OCI-M1 (cell line): ENCODE results near the gene FBN3.
A peak's percentile ranks its signal among the peaks of the same experiment; 100 is the strongest.

Source experiments
- DNase-seq: peaks from one replicate; lab custom pipeline; 2025; lab: John Stamatoyannopoulos, UW

The FBN3 gene

DNA sequence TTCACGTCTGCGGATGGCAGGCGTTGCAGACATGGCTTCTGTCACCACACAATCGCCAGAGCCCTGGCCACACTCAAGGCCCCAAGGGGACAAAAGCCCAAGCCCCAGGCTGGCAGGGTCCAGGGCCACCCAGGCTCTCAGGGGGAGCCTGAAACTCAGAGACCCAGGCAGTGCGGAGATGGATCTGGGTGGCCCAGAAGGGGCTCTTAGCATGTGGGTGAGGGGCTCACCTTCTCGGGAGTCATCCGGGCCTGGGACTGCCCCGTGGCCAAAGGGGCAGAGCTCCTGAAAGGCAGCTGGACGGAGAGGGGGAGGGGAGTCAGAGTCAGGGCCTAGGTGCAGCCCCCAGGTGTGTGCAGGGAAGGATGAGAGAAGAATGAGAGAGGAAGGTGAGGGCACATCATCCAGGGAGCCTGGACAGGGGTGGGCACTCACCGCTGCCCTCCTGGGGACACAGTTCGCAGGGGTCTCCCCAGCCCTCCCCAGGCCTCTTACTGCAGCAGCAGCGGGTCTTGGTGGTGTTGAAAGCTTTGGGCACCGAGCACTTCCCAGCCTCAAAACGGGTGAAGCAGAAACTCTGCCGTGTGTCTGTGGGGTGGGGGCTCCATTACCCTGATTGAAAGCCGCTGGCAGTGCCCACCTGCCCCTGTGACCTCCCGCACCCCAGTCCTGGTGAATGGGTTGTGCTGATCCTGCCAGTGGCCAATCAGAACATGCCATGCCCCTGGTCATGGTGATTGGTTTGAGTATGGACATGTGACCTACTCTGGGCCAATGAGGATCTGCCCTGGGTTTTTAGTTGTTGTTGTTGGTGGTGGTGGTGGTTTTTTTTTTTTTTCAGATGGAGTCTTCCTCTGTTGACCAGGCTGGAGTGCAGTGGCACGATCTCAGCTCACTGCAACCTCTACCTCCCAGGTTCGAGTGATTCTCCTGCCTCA, 59.5 kb downstream of the FBN3 start:
- no peak for DNase-seq

DNA sequence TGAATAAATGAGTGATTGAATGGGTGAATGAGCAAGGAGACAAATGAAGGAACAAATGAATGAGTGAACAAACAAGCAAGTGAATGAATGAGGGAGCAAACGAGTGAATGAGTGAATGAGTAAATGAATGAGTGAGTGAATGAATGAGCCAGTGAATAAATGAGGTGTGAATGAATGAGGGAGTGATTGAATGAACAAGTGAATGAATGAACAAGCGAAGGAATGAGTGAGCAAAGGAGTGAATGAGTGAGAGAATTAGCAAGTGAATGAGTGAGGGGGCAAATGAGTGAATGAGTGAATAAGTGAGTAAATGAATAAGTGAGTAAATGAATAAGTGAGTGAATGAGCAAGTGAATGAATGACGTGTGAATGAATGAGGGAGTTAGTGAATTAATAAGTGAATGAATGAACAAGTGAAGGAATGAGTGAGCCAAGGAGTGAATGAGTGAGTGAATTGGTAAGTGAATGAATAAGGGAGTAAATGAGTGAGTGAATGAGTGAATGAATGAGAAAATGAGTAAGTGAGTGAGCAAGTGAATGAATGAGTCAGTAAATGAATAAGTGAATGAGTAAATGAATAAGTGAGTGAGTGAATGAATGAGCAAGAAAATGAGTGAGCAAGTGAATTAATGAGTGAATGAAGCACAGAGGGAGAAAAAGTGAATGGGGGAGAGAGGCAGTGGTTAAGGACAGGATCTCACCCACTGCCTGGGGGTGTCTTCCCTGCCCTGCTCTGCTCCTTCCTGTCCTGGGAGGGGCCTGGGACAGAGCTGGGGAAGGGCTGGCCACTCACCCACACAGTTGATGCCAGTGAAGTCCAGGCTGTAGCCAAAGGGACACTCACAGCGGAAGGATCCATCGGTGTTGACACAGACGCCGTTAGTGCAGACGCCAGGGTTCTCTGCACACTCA, 60.4 kb downstream of the FBN3 start:
- no peak for DNase-seq

DNA sequence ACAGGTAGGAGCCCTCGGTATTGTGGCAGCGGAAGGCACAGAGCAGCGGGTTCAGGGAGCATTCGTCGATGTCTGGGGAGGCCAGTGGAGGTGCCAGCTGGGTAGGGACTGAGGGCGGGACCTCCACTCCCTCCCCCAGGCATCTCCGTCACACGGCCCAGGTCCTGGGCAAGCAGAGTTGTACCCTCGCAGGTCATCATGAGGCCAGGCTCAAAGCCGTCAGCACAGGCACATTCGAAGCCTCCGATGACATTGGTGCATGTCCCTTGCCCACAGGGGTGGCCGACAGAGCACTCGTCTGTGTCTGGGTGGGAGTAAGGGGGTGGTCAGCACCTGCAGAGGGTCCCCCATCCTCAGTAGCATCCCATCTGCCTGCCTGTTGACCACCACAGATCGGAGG, 61.5 kb downstream of the FBN3 start:
- no peak for DNase-seq

DNA sequence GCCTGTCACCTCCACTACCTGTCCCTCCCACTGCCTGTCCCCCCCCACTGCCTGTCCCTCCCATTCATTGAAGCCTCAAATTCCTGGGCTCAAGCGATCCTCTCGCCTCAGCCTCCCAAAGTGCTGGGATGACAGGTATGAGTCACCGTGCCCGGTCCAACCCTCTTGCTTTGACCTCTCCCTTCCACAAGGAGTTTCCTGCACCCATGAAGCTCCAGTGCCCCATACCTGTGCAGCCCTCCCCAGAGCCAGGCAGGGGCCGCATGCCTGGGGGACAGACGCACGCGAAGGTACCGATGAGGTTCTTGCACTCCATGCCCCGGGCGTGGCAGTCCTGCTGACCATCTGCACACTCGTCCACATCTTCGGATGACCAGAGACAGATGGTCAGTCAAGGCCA, 62.5 kb downstream of the FBN3 start:
- no peak for DNase-seq

DNA sequence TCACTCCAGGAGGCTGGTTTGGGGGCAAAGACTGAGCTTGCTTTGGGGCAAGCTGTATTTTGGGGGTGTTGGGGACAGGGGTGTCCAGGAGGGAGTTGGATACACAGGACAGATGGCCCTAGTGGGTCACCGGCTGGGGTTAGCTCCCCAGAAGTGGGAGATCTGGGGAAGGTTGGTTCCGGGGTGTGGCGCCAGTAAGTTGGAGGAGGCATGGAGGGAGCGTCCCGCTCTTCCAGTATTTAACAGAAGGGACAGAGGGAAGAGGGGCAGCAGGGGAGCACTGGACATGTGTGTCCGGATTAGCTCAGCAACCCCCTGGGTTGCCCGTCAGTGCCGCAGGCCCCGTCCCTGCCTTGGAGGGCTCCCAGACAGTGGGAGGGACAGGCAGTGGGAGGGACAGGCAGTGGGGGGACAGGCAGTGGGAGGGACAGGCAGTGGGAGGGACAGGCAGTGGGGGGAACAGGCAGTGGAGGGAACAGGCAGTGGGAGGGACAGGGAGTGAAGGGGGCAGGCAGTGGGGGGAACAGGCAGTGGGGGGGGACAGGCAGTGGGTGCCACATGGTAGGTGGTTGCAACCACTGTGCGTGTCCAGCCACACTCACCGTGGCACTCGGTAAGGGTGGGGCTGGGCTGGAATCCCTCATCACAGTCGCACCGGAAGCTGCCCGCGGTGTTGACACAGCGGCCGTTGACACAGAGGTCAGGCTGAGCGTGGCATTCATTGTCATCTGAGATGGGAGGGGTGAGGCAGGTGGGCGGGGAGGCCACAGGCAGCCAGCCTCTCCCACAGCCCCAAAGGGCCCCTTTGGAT, 63.6 kb downstream of the FBN3 start:
- no peak for DNase-seq

DNA sequence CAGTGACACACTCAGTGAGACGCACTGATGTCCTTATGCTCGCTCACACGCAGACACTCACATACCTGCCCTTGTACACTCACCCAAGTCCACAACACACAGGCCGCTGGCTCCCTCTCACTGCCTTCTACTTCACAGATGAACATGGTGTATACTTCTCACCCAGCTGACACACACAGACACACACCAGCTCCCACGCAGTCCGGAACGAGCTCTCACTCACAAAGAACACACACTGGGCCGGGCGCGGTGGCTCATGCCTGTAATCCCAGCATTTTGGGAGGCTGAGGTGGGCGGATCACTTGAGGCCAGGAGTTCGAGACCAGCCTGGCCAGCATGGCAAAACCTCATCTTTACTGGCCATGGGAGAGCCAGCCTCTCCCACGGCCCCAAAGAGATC, 65.2 kb downstream of the FBN3 start:
- no peak for DNase-seq

DNA sequence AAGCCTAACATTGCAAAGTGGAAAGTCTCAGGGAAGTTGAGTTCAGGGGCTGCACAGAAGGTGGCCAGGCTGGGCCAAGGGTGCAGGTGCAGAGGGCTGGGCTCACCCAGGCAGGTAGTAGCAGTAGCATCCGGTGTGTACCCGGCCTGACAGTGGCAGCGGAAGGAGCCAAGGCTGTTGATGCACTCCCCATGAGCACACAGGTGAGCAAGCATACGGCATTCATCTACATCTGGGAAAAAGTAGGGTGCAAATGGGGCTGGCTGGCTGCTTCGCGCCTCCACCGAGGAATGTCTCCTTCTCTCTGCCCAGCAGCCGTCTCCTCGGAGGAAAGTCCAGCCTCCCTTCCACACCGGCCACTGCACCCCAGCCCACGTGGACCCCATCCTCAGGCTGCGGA, 66.3 kb downstream of the FBN3 start:
- DNase-seq: no peak

DNA sequence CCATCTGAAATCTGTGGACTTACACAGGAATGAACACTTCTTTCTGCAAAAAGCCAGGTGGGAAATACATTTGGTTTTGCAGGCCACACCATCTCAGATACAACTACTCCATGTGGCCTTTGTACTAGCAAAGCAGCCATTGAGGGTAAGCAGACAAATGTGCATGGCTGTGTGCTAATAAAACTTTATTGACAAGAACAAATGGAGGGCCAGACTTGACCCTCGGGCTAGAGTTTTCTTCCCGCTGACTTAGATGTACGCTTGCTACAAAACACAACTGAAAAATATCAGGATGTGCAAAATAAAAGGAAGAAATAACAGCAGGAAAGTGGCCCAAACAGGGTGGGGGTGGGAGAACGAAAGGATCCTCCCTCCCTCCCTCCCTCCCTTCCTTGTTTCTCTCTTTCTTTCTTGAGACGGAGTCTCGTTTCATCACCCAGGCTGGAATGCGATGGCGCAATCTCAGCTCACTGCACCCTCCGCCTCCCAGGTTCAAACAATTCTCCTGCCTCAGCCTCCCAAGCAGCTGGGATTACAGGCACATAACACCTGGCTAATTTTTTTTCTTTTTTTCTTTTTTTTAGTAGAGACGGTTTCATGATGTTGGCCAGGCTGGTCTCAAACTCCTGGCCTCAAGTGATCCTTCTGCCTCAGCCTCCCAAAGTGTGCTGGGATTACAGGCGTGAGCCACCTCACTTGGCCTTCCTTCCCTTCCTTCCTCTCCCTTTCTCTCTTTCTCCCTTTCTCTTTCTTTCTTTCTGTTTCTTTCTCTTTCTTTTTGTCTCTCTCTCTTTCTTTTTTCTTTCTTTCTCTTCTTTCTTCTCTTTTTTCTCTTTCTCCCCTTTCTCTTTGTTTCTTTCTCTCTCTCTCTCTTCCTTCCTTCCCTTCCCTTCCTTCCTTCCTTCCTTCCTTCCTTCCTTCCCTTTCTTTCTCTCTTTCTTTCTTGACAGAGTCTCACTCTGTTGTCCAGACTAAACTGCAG, 67.5 kb downstream of the FBN3 start:
- no peak for DNase-seq

DNA sequence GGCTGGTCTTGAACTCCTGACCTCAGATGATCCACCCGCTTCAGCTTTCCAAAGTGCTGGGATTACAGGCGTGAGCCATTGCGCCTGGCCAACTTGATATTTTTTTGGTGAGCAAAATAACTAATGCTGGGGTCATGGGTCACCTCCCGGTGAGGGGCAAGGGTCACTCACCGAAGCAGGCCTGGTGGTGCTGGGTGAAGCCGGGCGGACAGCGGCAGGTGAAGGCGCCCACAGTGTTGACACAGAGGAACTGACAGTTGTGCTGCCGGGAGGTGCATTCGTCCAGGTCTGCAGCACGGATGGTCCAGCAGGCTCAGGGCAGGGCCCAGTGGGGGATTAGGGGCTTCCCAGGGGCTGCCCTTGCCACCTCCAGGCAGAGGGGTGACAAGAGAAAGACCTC, 68.6 kb downstream of the FBN3 start:
- no peak for DNase-seq

DNA sequence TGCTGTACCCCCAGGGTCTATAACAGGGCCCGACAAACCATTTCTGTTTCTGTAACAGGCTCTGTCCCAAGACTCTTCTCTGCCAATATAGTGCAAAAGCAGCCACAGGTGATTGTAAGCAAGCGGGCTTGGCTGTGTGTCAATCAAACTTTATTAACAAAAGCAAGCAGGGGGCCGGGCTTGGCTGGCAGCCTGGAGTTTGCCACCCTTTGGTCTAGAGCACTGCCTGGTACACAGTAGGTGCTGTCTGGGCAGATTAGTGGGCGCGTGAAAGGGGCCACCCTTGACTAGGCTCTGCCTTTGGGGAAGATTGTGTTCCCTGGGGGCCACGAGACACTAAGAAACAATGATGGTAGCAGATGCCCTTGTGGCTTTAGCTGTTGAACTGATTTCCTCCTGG, 69.4 kb downstream of the FBN3 start:
- DNase-seq: no peak

DNA sequence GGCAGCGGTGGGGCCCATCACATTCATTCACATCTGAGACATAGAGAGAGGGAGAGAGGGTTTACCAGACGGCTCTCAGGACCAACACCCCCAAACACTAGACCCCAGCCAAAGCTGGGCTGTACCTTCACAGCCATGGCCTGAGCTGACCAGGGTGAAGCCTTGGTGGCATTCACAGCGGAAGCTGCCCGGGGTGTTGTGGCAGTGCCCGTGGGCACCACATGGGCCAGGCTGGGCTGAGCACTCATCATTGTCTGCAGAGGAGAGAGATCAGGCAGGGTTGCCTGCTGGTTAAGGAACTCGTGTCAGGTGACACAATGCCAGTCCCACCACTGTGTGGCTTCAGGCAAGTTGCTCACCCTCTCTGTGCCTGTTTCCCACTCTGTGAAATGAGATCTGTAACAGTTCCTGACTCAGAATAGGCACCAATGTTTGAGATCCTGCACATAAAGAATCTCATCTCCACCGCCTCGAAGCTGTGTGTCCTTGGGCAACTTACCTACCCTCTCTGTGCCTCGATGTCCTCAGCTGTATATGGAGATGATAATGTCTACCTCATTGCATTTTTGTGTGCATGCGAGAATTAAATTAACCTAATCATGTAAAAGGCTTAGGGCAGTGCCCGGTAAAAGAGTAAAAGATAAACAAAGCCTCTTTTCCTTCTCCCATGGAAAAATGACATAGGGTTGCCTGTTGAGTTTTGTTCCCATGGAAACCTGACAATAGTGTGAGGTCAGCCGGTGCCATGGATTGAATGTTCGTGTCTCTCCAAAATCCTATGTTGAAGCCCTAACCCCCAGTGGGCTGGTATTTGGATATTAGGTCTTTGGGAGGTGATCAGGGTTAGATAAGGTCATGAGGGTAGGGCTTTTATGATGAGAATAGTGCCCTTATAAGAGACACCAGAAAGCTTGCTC, 74.0 kb downstream of the FBN3 start:
- DNase-seq: no peak

DNA sequence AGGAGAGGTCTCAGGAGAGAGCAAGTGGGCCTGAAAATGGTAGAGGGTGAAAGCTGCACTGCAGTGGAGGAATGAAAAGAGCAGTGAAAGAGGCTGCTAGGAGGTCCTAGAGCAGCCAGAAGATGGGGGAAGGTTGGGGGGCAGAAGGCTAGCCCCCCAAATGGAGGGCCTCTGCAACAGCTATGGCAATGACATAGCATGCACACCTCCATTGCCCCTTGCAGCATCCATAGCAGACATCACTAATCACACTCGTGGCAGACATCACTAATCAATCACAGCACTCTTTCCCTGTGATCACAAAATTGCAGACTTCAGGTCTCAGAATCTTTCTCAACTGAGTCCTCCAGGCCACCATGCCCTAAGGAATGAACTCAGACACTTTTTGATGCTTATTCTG, 74.9 kb downstream of the FBN3 start:
- peak; percentile 49 for DNase-seq

DNA sequence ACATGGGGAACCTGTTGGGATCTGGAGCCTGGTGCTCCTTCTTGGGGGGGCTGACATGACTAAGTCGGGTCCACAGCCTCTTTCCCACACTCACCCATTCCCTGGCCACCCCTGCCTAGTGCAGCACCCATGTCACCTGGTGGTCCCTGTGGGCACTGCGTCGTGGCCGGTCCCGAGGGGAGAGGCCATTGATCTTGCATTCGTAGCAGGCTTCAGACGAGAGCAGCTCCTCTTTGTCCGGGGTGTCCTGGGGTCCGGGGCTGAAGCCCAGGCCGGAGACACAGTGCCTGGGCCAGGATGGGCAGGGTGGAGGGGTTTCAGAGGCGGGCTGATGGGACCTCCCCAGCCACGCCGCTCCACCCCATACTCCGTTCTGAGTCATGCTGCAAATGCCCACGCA, 77.5 kb downstream of the FBN3 start:
- DNase-seq: no peak

DNA sequence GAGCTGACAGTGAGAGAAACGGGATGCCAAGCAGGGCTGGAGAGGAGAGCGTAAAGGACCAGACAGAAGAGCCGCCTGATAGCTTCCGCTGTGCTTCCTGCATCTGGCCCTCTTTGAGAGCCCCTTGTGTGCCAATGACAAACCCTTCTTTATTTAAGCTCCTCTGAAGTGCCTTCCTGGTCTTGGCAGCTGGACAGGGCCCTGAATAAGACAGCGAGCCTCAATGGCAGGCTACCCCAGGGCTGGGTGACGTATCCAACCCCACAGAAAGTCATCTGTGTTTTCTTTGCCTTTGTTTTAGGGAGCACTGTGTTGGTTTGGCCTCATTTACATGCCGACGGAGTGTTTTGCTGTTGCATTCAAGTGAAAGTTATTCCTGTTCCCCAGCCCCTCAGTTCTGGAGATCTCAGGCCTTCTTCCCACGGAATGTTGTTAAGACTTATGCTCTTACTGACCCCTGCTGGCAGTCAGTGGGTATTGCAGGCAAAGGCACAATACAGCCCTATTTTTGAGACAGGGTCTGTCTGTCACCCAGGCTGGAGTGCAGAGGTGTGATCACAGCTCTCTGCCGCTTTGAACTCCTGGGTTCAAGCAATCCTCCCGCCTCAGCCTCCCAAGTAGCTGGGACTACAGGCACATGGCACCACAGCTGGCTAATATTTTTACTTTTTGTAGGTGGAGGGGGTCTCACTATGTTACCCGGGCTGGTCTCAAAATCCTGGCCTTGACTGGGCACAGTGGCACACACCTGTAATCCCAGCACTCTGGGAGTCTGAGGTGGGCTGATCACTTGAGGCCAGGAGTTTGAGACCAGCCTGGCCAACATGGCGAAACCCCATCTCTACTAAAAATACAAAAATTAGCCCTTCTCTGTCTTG, 80.1 kb downstream of the FBN3 start:
- peak; percentile 83 for DNase-seq

DNA sequence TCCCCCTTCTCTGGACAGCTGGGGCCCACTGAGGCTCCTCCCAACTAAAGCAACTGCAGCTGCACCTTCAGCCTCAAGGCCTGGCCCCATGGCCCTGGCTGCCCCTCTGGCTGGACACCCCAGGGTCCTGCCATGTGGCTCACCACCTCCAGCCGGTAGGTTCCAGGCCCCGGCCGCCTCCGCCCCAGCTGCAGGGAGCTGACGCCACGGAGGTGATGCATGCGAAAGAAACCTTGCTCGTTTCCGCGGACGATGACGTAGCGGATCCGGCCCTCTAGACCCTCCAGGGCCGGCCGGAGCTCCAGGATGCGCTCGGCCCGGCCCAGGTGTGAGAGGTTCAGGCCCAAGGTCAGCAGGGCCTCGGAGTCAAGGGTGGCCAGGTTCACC, 83.5 kb downstream of the FBN3 start:
- DNase-seq: no peak

DNA sequence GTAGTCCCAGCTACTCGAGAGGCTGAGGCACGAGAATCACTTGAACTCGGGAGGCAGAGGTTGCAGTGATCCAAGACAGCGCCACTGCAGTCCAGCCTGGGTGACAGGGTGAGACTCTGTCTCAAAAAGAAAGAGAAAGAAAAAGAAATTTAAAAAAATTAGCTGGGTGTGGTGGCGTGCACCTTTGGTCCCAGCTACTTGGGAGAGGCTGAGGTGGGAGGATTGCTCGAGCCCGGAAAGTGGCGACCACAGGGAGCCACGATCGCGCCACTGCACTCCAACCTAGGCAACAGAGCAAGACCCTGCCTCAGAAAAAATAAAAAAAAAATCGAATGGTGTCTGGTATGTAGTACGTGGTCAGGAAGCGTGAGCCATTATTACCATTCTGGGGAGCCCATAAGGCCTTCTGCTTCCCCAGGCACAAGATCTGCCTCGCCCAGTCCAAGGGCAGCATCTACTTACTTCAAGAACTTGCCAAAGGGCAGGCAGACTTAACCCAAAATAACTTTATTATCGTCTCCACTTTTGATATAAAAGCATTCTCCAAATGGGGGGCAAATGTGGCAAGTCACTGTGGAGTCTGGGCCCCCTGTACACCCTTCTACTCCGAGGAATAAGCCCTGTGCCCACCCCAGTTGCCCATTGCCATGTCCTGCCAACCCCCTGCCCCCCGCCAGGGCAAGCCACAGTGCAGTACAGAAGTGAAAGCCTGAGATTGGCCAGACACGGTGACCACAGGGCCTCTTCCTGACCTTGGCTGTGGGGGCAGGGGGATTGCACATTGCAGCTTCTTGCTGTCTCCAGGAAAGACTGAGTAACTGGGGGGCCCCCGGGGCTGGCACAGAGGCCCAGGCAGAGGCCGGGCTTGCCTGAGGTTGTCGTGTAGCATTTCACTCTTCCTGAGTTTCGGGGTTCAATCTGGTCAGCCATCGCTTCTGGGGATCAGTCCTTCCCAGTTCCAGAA, 84.2 kb downstream of the FBN3 start:
- DNase-seq: no peak

DNA sequence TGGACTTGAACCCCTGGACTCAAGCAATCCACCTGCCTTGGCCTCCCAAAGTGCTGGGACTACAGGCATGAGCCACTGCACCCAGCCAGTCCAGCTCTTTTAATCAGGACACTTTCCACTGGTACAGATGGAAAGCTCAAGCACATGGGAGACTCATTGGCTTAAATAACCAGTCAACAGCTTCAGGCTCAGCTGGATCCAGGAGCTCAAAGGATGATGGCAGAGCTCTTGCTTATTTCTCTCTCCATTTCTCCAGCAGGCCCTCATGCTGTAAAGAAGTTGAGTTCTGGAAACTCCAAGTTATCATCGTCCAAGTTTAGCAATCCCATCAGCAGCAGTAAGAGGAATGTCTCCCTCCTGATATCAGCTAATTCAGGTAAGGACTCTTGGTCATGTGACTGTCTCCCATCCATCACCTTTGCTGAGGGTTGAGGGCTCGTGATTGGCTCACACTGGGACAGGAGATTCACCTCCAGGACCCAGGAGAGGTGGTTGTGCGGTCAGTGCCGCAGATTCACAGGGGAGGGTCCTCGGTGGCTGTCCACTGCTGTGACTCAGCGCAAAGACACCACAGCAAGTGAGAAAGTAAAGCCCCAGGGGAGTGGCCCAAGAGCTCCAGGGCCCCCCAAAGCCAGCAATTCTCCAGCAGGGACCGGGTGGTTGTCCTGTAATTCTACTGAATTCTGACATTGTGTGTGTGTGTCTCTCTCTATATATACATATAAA, 91.7 kb downstream of the FBN3 start:
- no peak for DNase-seq
